Ovary (tissue), 3 donors: ENCODE data around the gene SLC35D1.

Source experiments
- EP300 ChIP-seq: sonication (generic); formaldehyde crosslinking; IDR thresholded peaks from one replicate; pipeline ENCODE4 v1.6.1; 2017; ENCODE audit warnings: antibody characterized with exemption
- TF ChIP-seq, protein P1 (sequence below), 3 donors: fragments of 450-650 bp in 2 of 3; fragments of 200-600 bp in 1 of 3; IDR thresholded peaks; one replicate each; pipeline versions ENCODE4 v1.5.1 to v1.8.0; 2016 to 2022; ENCODE audit warnings: antibody characterized with exemption in 3 of 3, mild to moderate bottlenecking in 1 of 3
- donor health status: DM: no; HTN: no; CAD: no.

DNA sequence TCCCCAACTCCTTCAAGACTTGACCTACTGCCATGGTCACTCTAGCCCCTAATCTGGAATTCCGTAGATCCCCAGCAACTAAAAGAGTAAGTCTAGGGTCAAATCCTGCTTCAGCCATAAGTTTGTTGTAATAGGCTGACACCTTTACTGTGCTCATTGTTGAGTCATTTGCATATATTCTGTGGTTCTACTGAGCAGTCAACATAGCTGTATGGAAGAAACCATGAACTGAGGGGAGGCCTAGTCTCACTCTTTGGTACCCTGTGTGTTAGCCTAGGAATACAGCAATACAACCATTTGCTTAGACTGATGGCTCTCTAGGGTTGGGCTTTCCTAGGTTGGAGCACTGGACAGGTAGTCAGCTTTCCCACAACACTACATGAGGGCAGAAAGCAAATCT, 23.6 kb upstream of the SLC35D1 start:
- TF ChIP-seq, protein P1, sequence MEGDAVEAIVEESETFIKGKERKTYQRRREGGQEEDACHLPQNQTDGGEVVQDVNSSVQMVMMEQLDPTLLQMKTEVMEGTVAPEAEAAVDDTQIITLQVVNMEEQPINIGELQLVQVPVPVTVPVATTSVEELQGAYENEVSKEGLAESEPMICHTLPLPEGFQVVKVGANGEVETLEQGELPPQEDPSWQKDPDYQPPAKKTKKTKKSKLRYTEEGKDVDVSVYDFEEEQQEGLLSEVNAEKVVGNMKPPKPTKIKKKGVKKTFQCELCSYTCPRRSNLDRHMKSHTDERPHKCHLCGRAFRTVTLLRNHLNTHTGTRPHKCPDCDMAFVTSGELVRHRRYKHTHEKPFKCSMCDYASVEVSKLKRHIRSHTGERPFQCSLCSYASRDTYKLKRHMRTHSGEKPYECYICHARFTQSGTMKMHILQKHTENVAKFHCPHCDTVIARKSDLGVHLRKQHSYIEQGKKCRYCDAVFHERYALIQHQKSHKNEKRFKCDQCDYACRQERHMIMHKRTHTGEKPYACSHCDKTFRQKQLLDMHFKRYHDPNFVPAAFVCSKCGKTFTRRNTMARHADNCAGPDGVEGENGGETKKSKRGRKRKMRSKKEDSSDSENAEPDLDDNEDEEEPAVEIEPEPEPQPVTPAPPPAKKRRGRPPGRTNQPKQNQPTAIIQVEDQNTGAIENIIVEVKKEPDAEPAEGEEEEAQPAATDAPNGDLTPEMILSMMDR (IDR thresholded peaks at IDR 0.05) = no peak
- no peak for TF ChIP-seq EP300
